Chondrocyte (in vitro differentiated cells): ENCODE data around the gene FANCG. TPM values are rescaled to one million over a fixed set of nuclear protein-coding genes. Genes with fewer than 3 reads are reported as not detected.

Source experiments
- DNase-seq: peaks from one replicate; pipeline ENCODE4 v3.0.0; 2021; ENCODE audit warnings: mixed read lengths, low spot score
- H3K27ac Mint-ChIP-seq: one replicate; pipeline ENCODE4 v1.8.0; 2021; ENCODE audit warnings: mild to moderate bottlenecking, moderate library complexity, mixed read lengths; ENCODE audit not compliant: unreplicated experiment
- H3K27me3 Mint-ChIP-seq: 2 replicates; pipeline ENCODE4 v1.8.0; 2021; ENCODE audit warnings: low read depth, mixed read lengths
- H3K36me3 Mint-ChIP-seq: 2 replicates; pipeline ENCODE4 v1.8.0; 2021; ENCODE audit warnings: low read depth, mixed read lengths
- H3K4me1 Mint-ChIP-seq: 2 replicates; pipeline ENCODE4 v1.8.0; 2021; ENCODE audit warnings: low read depth, mild to moderate bottlenecking, mixed read lengths
- H3K4me3 Mint-ChIP-seq: one replicate; pipeline ENCODE4 v1.8.0; 2021; ENCODE audit warnings: mild to moderate bottlenecking, moderate library complexity, mixed read lengths; ENCODE audit not compliant: unreplicated experiment
- H3K9me3 Mint-ChIP-seq: 2 replicates; pipeline ENCODE4 v1.8.0; 2021; ENCODE audit warnings: low read depth, mixed read lengths
- CTCF ChIP-seq: fragments of 200-600 bp; sonication (generic); IDR thresholded peaks from 2 replicates; pipeline ENCODE4 v1.5.0; 2021; ENCODE audit warnings: antibody characterized with exemption, mild to moderate bottlenecking, moderate library complexity
- total RNA-seq: library from RNA; stranded (reverse); gene quantifications from 3 replicates; pipeline ENCODE4 v1.2.1, GENCODE V29; 2021

The FANCG gene
- total RNA-seq, 1 donor from 2014 or later = 14.9 TPM

GRCh38 chr9:35105571-35106342, 26.0 kb upstream of the FANCG start:
- H3K36me3 Mint-ChIP-seq = peaks cover 21% of the 10 kb centered on the region
- H3K4me1 Mint-ChIP-seq = peaks cover 49% of the 10 kb centered on the region
- no peaks in the 10 kb centered on the region for H3K27me3 Mint-ChIP-seq
- no peaks in the 10 kb centered on the region for H3K9me3 Mint-ChIP-seq
- H3K27ac Mint-ChIP-seq = peak overlapping the region; percentile 15
- no peak for TF ChIP-seq CTCF
- H3K4me3 Mint-ChIP-seq = no peak overlapping the region
- no peak for DNase-seq

GRCh38 chr9:35105126-35105525, 25.4 kb upstream of the FANCG start:
- Mint-ChIP-seq H3K27ac (peak overlapping the region; percentile 14), H3K4me1 (peaks cover 43% of the 10 kb centered on the region)

GRCh38 chr9:35104586-35104985, 24.8 kb upstream of the FANCG start:
- Mint-ChIP-seq H3K4me3 (no peak overlapping the region), H3K27ac (peak overlapping the region; percentile 99), H3K4me1 (peaks cover 37% of the 10 kb centered on the region), H3K27me3 (no peaks in the 10 kb centered on the region), H3K9me3 (no peaks in the 10 kb centered on the region), H3K36me3 (peaks cover 27% of the 10 kb centered on the region)
- DNase-seq = no peak
- TF ChIP-seq CTCF = no peak

More at GRCh38 chr9:35105126-35105525, 25.4 kb upstream of the FANCG start:
- TF ChIP-seq CTCF = no peak
- no peak for DNase-seq
- H3K36me3 Mint-ChIP-seq = peaks cover 26% of the 10 kb centered on the region
- no peaks in the 10 kb centered on the region for H3K9me3 Mint-ChIP-seq
- H3K27me3 Mint-ChIP-seq = no peaks in the 10 kb centered on the region
- no peak overlapping the region for H3K4me3 Mint-ChIP-seq

GRCh38 chr9:35103660-35104191, 24.0 kb upstream of the FANCG start:
- peak overlapping the region; percentile 96 for H3K4me3 Mint-ChIP-seq
- H3K4me1 Mint-ChIP-seq = peaks cover 29% of the 10 kb centered on the region
- no peak for TF ChIP-seq CTCF
- H3K27ac Mint-ChIP-seq = peak overlapping the region; percentile 99
- H3K36me3 Mint-ChIP-seq = peaks cover 28% of the 10 kb centered on the region
- no peak for DNase-seq
- H3K9me3 Mint-ChIP-seq = no peaks in the 10 kb centered on the region
- no peaks in the 10 kb centered on the region for H3K27me3 Mint-ChIP-seq

GRCh38 chr9:35102769-35103659, 23.3 kb upstream of the FANCG start, which contains the start of gene STOML2:
STOML2 (minus strand) TSS chr9:35103131; CDS start chr9:35103094, 37 bp downstream.
- no peak for TF ChIP-seq CTCF
- Mint-ChIP-seq H3K36me3 (peaks cover 24% of the 10 kb centered on the region), H3K9me3 (no peaks in the 10 kb centered on the region), H3K4me3 (peak within 1 kb of the TSS; percentile 96), H3K27me3 (no peaks in the 10 kb centered on the region), H3K4me1 (peaks cover 27% of the 10 kb centered on the region), H3K27ac (peak within 1 kb of the TSS; percentile 99)
- DNase-seq = peak; percentile 97
